ENCODE data around the gene UXT.
"Not testable (repeated sequence)": the region's sequence is repeated elsewhere in the genome, so short reads cannot be mapped to it uniquely, and the experiment has no call there.

Gene UXT, protein sequence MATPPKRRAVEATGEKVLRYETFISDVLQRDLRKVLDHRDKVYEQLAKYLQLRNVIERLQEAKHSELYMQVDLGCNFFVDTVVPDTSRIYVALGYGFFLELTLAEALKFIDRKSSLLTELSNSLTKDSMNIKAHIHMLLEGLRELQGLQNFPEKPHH

DNA sequence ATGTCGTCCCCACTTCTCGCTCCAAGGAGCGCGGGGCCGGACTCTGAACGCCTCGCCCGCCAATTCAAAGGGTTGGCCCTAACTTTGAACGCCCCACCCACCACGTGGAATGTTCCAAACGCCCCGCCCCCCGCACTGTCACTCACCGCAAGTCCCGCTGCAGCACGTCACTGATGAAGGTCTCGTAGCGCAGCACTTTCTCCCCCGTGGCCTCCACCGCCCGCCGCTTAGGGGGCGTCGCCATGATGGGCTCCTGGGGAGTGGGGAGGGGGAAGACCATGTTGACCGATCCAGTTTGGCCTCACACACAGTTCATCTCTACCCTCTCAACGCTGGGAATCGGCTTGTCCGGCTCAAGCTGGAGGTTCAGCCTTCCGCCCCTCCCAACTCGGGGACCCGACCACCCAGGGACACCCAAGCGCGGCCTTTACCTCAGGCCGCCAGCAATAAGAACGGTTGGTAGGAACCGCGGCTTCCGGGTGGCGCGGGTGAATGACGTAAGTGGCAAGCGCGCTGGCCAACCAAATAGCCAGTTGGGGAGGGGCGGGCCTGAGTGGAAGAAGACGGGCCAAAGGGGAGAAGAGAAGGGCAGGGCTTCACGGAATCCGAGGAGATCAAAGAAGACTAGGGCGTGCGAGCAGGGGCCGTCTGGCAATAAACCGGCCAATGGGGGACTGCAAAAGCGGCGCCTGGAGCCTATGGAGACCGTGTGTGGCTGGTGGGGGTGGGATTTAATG, at the start of gene UXT:
Gene UXT, minus strand, starts transcription at position 497 of the 737 bp plus-strand sequence. Its CDS starts 253 bp downstream, at position 244.
- DNase-seq (ENCODE audit: low read depth), result peak; percentile 69

DNA sequence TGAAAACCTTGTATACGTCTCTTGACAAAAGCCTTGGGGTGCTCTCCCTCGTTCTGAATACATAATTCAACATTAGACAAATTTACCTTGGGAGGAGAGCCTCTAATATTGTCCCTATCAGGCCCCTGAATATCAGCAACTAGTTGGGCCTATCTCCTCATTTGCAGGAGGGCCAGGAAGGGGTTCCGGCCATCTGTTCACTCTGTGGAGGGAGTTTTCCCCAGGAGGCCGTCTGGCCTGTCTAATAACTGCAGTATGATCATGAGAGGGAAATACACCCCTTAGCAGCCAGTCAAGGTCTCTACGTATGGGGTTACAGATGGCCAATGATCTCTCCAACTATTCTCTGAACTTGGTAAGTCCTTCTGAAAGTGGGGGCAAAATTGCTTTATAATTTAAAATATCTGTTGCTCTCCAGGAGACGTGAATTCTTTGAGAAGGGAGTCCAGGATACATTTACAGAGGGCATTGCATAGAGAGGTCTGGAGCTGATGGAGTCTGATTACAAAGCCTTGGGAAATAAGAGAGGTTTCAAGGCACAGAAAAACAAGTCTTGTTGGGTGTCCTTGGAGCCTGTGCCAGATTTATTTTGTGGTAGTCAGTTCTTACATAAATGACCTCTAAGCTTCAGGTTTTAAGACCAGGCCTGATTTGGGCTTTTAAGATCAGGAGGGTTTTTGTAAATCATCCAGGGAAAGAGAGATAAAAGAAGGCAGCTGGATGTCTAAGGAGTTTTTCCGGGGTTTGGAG, 48.2 kb upstream of the UXT start:
- DNase-seq (ENCODE audit: low read depth), result no peak

DNA sequence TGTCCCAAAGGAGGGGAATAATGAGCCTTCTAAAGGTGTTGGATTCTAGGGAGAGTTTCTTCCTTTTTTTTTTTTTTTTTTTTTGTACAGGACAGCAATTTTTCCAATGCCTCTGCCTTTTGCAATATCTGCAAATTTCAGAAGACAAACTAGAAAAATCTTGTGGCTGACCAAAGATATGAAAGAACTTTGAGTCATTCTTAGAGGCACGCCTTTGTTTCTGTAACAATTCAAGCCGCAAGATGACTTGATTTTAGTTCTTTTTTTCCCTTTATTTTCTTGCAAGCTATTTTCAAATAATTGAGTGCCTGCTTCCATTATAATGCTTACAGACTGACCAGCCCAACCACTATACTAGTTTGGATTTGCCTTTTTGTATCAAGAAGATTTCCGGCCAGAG, 47.6 kb upstream of the UXT start:
- DNase-seq (ENCODE audit: low read depth), result no peak

DNA sequence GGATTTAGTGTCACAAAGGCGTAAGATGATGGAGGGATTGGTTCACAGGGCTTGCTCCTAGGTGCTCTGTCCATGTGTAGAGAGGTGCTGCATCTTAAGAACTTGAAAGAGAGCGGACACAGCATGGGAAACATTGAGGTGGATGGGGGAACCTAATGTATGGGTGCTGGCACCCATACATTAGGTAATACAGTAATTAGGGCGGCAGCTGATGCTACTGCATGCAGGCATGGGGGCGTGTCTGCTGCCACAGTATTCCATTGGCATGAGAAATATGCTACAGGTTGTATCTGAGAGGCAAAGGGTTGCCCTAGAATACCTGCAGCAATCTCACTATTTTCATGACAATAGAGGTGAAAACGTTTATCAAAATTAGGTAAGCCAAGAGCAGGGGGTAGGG, 45.8 kb upstream of the UXT start:
- no peak for DNase-seq (ENCODE audit: low read depth)

DNA sequence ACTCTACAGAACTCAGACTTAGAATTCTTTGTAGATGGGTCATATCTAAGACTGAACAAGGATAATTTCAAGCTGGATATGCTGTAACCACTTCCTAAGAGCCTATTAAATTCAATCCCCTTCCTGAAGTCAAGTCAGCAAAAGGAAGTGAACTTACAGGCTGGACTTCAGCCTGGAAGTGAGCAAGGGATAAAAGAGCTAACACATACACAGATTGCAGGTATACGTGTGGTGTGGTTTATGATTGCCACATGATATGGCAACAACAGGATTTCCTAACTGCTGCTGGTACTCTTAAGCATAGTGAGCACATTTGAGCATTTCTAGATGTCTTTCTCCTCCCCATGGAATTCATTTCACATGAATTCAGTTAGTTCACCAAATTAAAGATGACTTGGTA, 38.2 kb upstream of the UXT start:
- no peak for DNase-seq (ENCODE audit: low read depth)

DNA sequence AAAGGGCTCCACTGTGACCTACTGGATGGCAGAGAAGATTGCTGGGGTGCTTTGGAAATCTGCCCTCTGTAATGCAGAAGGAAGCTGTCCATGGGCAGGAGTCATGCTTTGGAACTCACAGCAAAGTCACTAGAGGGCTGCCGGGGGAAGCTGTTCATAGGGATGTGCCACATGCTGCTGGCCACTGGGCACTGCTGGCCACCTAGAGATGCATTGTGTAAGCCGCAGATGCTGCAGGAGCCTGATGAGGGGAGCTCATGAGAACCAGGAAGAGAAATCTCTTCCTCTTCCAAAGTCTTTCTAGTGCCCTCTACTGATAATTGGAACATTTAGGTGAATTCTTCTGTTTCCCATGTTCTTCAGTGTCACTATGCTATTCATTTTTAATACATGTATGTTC, 31.2 kb upstream of the UXT start:
- no peak for DNase-seq (ENCODE audit: low read depth)

DNA sequence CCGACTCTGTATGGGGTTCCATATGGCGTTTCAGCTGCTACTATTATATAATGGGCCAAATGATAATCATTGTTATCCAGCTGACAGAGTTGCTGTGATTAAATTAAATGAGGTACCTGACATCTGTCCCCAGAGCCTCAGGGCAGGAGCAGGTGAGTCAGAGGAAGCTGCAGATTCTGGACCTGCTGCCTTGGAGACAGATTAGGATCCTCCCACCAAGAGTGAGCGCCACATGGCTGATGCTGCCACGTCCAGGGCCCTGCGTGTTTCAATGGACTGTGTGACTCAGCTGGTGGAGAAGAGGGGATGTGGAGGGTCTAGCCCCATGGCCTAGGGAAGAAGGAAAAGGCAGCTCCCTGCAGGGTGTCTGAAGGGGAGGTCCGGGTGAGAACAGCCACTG, 28.3 kb upstream of the UXT start:
- DNase-seq (ENCODE audit: low read depth), result no peak

DNA sequence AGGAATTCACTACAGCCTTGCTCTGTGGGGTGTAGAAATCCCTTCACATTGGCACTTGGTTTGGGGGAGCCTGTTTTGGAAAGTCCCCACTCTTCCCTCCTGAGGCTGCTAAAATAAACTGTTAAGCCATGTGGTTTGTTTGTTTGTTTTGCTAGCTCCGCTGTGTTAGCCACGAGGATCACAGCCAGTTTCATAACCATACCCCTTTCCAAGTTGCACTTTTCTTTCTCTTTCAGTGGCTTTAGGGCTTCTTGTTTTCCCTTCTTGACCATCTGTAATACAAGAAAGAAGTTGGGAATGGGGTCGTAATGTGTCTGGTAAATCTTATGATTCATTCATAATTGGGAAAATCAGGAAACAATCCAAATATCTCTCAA, 24.8 kb upstream of the UXT start:
- no peak for DNase-seq (ENCODE audit: low read depth)

DNA sequence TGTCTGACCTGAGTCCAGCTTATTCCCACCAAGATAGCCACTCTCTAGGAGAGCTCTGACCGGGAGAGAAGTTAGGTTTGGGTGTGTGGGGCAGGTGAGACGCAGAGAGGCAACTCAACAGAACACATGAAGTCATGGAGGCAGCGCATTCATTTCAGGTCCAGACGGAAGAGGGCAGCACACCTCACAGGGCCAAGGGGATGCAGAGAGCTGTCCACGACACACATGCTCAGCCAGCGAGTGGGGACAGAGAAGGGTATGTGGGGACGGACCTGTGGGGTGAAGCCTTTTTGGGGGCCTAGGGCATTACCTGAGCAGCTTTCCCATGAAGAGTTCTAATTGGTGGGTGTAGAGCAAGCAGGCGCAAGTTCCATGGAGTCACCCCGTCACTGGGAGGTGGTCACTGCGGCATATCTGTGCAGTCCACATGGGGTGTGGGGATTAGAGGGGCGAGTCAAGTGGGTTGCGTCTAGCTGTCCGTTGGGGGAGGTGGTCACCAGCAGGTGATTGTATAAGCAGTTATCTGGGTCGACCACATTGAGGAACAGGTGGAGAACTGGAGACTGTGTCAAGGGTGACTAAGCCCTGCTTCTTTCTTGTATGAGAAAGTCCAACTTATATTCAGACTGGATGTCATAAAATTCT, 24.3 kb upstream of the UXT start:
- no peak for DNase-seq (ENCODE audit: low read depth)

DNA sequence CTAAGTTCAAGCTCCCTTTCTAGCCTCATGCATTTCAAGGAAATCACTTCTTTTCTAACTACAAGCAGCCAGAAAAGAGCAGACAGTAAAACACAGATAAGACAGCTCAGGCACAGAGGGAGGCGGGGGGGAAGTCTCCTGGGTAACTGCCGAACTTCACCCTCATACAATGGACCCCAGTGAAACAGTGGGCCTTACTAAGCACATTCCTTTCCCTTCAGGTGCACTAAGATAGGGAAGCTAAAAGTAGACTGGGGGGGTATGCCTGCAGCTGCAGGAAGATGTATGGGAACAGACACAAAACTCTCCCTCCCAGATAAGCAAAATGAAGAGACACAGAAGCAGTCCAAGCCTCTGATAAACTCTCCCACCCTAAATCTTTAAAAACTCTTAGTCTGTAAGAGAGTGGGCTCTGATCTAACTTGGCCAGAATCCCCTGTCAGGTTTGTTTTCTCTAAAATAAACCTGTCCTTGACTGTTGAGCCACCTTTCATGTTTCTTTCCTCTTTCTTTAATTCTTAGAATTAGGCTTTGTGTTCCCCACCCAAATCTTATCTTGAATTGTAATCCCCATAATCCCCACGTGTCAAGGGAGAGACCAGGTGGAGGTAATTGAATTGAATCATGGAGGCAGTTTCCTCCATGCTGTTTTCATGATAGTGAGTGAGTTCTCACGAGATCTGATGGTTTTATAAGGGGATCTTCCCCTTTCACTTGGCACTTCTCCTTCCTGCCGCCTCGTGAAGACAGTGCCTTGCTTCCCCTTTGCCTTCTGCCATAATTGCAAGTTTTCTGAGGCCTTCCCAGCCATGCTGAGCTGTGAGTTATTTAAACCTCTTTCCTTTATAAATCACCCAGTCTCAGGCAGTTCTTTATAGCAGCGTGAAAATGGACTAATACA, 17.2 kb upstream of the UXT start:
- not testable (repeated sequence) for DNase-seq (ENCODE audit: low read depth)

DNA sequence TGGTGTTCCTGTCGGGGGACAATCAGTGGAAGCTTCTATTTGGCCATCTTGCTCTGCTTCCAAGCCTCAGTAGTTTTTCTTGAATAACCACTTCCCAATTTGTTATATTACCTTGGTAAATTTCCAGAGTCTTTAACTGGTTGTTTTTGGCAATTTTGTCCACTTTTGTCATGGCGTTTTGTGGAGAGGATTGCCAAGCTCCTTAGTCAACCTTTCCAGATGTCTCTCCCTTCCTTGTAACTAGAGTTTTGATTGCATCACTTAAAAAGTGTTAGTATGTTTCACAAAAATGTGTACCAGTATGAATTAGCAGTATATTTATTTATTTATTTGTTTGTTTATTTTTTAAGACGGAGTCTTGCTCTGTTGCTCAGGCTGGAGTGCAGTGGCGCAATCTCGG, 15.8 kb upstream of the UXT start:
- DNase-seq (ENCODE audit: low read depth), result no peak

DNA sequence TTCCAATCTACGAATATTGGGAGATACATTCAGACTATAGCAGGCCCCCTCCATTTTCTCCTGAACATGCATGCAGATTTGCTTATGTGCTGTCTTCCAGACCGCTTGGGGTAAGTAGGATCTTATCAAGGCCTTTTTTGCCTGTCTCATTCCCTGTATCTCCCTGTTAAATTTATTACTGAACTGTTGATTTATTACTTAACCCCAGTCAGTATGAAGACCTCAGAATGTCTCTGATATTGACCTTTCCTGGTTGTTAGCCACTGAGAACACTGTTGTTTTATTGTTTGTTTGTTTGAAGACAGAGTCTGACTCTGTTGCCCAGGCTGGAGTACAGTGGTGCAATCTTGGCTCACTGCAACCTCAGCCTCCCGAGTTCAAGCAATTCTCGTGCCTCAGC, 6.8 kb upstream of the UXT start:
- not testable (repeated sequence) for DNase-seq (ENCODE audit: low read depth)

DNA sequence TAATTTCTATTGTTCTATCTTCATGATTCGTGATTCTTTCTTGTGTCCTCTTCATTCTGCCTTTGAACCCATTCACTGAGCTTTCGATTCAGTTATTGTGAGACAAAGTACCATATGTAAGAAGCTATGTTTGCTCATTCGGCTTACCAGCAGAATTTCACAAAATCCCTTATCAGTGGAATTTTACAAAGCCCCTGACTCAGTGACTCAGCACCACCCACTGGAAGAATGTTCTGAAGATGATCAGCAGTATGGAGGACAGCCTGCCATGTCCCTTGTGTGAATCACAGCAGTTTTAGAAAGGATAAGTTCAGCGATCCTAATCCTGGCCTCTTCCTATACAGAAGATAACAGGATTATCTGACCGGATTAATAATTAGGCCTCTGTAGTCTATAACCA, 5.8 kb upstream of the UXT start:
- DNase-seq (ENCODE audit: low read depth), result no peak

DNA sequence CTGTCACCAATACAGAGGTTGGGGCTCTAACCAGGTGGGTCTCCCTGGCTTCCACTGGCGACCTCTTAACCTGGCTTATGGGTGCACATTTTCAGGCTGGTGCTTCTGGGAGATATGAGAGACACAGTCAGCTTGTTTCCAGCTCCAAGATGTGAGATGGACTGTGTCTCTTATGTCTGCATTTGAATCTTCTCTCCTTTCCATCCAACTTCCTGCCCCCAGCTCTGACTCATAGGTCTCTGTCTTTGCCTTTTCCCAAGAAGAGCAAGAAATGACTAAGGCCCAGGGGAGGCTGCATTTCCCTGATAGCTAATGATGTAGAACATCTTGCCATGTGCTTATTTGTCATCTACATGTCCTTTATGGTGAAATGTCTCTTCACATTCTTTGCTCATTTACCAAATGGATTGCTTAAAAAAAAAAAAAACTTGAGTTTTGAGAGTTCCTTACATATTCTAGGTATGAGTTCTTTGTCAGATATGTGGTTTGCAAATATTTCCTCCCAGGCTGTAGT, 3.2 kb upstream of the UXT start:
- no peak for DNase-seq (ENCODE audit: low read depth)

DNA sequence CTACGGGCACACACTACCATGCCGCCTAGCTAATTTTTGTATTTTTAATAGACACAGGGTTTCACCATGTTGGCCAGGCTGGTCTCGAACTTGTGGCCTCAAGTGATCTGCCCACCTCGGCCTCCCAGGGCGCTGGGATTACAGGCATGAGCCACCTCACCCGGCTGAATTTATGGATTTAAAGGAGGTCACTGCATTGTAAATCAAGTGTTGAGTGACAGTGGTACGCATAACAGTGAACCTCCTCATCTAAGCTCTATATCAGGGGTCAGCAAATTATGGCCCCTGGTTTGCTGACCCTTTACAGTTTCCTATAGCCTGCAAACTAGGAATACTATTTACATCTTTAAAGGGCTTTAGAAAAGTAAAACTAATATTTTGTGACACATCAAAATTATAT, 2.6 kb upstream of the UXT start:
- no peak for DNase-seq (ENCODE audit: low read depth)

DNA sequence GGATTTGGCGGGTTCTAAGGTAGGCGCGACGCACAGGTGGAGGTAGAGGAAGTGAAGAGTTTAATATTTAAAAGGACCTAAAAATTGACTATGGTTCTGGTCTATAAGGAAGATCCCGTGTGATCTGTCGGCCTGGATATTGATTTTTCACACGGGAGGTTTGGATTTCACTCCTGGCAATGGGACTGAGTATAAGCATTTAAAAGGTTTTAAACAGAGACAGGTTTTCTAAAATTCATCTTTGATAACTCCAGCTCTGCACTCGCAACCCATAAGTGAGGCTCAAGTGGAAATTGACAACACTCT, 394 bp upstream of the UXT start:
- no peak for DNase-seq (ENCODE audit: low read depth)

DNA sequence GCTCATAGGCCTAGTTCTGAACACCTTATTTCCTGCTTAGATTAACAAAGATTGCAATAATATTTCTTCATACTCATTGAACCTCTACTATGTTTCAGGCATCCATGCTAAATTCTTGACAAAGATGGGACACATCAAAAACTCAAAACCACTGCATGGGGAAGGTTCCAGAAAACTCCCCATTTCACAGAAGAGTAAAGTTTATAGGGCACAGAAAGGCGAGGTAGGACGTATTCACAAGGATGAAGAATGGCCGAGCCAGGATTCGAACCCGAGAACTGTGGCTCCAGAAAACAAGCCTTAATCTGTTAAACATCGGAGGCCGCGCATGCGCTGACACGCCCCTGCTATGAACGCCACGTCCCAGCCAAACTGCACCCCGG, 688 bp downstream of the UXT start:
- DNase-seq (ENCODE audit: low read depth), result no peak

DNA sequence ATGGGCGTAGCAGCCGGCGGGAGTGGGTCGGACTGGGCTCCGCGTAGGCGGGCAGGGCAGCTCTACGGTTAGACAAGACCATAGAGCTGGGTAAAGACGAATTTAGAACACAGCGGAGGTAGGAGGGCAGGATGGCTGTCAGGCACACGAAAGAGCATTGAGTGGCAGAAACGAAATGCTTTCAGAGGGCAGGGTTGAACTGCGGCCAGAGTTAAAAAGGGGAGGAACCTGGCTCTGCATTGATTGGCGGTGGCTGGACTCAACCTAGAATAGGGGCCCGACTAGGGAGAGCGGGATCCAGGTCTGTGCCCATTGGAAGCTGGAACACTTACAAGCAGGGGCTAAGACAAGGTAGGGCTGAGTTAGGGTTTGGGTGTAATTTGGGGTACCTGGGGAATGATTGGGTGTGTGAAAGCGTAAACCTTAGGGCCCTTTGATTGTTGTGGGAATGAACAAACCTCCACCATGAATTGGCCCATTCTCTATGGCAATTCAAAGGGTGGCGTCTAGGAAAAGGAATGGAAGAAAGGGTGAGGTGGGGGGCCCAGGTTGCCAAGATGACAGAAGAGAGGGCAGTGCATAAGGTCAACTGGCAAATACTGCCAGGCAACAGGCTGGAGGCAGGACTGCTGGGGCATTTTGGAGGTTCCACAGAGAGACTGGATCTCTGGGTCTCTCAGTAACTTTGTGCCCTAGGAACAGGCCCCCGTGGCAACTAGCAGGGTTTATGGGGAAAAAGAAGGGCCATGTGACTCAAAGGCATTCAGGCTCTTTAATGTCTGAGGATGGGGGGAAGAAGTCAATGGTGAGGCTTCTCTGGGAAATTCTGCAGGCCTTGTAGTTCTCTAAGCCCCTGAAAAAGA, 7.7 kb downstream of the UXT start:
- DNase-seq (ENCODE audit: low read depth), result no peak

DNA sequence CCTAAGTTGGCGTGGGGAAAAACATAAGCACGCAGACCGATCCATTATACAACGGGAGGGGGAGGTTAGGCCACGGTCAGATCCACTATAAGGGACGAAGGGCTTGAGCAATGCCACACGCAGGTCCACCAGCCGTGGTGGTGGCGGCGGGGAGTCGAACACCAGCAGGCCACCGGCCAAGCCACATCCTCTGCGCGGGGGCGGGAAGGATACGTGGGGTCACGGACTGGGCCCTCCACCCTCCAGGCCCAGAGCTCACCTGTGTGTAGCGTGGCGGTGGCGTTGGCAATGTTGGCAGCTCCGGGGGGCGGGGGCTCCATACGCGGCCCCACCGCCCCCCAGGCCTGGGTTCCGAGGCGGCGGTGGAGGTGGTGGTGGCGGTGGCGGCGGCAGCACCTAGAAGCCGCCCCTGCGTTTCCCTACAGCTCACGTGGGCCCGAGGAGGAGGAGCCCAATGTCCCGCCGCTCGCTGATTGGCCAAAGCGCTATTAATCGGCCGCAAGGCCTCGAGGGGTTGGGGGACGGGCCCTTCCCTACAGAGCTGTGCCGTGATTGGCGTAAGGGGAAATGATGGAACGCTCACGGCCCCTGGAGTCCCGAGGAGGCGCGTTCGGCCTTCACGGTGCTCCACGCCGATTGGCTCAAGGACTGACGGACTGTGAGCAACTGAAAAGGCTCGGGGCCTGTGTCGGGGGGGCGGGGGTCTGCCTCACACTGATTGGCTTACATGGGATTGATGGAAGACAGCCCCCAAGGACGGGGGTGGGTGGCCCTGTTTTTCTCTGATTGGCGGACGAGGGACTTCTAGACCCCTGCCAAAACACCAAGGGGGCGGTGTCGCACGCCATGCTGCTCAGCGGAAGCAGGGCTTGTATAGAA, 8.6 kb downstream of the UXT start, which contains the start of gene ELK1:
Gene ELK1, minus strand, starts transcription at position 400 of the 879 bp plus-strand sequence. CDS start 9,122 bp downstream, outside the sequence.
- DNase-seq (ENCODE audit: low read depth), result peak; percentile 78

DNA sequence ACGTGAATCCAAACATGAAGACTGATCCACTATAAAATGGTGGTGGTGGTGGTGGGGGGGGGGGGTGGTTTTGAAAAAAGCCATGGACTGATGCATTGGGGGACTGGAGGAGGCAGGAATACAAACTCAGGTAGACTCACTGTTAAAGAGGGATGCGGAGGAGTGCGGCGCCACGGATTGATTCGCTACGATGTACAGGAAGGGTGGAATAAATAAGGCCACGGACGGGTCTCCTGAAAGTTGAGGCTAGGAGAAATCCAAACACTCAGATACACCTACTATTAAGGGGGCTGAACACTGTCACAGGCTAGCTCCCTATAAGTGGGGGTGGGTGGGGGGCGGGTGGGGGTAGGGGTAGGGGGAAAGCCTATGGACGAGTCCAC, 9.2 kb downstream of the UXT start:
- DNase-seq (ENCODE audit: low read depth), result no peak
